Activated effector memory CD4-positive, alpha-beta T cell treated with Interleukin-2 at 50 U/mL for 16 hours (primary cell): ENCODE measurements around the gene RTN4RL1.

Source experiments
- DNase-seq: peaks from one replicate; pipeline ENCODE4 v3.0.0-alpha.2; 2020

Gene RTN4RL1

GRCh38 chr17:1945621-1946020 lies 79.5 kb downstream of the RTN4RL1 start:
- no peak for DNase-seq

GRCh38 chr17:1943436-1943831 lies 81.7 kb downstream of the RTN4RL1 start:
- DNase-seq = no peak

GRCh38 chr17:1942666-1943435 lies 82.3 kb downstream of the RTN4RL1 start:
- no peak for DNase-seq

- no peak for DNase-seq
Observed at GRCh38 chr17:1942066-1942365, 83.1 kb downstream of the RTN4RL1 start.

GRCh38 chr17:1941272-1942065 lies 83.7 kb downstream of the RTN4RL1 start:
- DNase-seq = no peak

- no peak for DNase-seq
Observed at GRCh38 chr17:1940810-1941185, 84.3 kb downstream of the RTN4RL1 start.

GRCh38 chr17:1939981-1940809 lies 84.9 kb downstream of the RTN4RL1 start:
- DNase-seq = no peak

GRCh38 chr17:1937461-1937860 lies 87.7 kb downstream of the RTN4RL1 start:
- no peak for DNase-seq

GRCh38 chr17:1936766-1937165 lies 88.4 kb downstream of the RTN4RL1 start:
- DNase-seq = no peak

GRCh38 chr17:1934901-1935300 lies 90.2 kb downstream of the RTN4RL1 start:
- DNase-seq = no peak

GRCh38 chr17:1933875-1934715 lies 91.0 kb downstream of the RTN4RL1 start:
- DNase-seq = no peak

GRCh38 chr17:1931844-1932579 lies 93.1 kb downstream of the RTN4RL1 start:
- no peak for DNase-seq

- DNase-seq = no peak
Observed at GRCh38 chr17:1930337-1930645, 94.8 kb downstream of the RTN4RL1 start.

GRCh38 chr17:1928976-1929375 lies 96.2 kb downstream of the RTN4RL1 start:
- DNase-seq = no peak

GRCh38 chr17:1920948-1921351 lies 104.2 kb downstream of the RTN4RL1 start:
- no peak for DNase-seq

GRCh38 chr17:1919201-1919600 lies 105.9 kb downstream of the RTN4RL1 start:
- no peak for DNase-seq

- no peak for DNase-seq
Observed at GRCh38 chr17:1918346-1919162, 106.6 kb downstream of the RTN4RL1 start.

- DNase-seq = no peak
Observed at GRCh38 chr17:1916963-1917715, 108.0 kb downstream of the RTN4RL1 start.

GRCh38 chr17:1916316-1916715 lies 108.8 kb downstream of the RTN4RL1 start:
- DNase-seq = no peak

- no peak for DNase-seq
Observed at GRCh38 chr17:1915889-1916288, 109.2 kb downstream of the RTN4RL1 start.
